Endothelial cell (in vitro differentiated cells): ENCODE data around the gene SCO1. TPM values are rescaled to one million over a fixed set of nuclear protein-coding genes. Genes with fewer than 3 reads are reported as not detected.

ENCODE experiments used
- DNase-seq: peaks from one replicate; pipeline ENCODE4 v3.0.0; 2021; ENCODE audit warnings: low spot score
- H3K27ac Mint-ChIP-seq: one replicate; pipeline ENCODE4 v1.8.0; 2021; ENCODE audit warnings: mixed read lengths, inconsistent platforms; ENCODE audit not compliant: unreplicated experiment
- H3K27me3 Mint-ChIP-seq: one replicate; pipeline ENCODE4 v1.8.0; 2021; ENCODE audit warnings: mild to moderate bottlenecking, moderate library complexity, mixed read lengths, inconsistent platforms; ENCODE audit not compliant: unreplicated experiment
- H3K36me3 Mint-ChIP-seq: one replicate; pipeline ENCODE4 v1.8.0; 2021; ENCODE audit warnings: mild to moderate bottlenecking, low read depth, mixed read lengths, inconsistent platforms; ENCODE audit not compliant: unreplicated experiment
- H3K4me1 Mint-ChIP-seq: one replicate; pipeline ENCODE4 v1.8.0; 2021; ENCODE audit warnings: mild to moderate bottlenecking, mixed read lengths, inconsistent platforms; ENCODE audit not compliant: unreplicated experiment
- H3K4me3 Mint-ChIP-seq: one replicate; pipeline ENCODE4 v1.8.0; 2021; ENCODE audit warnings: mild to moderate bottlenecking, mixed read lengths, inconsistent platforms; ENCODE audit not compliant: unreplicated experiment
- H3K9me3 Mint-ChIP-seq: one replicate; pipeline ENCODE4 v1.8.0; 2021; ENCODE audit warnings: mixed read lengths, inconsistent platforms; ENCODE audit not compliant: unreplicated experiment
- total RNA-seq: library from RNA; stranded (reverse); fragmentation: NEBNext Ultra II Directional; extraction: Animal tissue kit (Norgen Biotek cat#: 25700); gene quantifications from one replicate; pipeline ENCODE4 v1.2.1, GENCODE V29; 2021; ENCODE audit not compliant: unreplicated experiment
- TF ChIP-seq, protein P1 (sequence below): fragments of 200-600 bp; sonication (generic); IDR thresholded peaks from one replicate; pipeline ENCODE4 v1.5.0; 2021; ENCODE audit warnings: antibody characterized with exemption; ENCODE audit not compliant: unreplicated experiment

SCO1 gene
- total RNA-seq, 1 donor from 2014 or later = 24.0 TPM

DNA sequence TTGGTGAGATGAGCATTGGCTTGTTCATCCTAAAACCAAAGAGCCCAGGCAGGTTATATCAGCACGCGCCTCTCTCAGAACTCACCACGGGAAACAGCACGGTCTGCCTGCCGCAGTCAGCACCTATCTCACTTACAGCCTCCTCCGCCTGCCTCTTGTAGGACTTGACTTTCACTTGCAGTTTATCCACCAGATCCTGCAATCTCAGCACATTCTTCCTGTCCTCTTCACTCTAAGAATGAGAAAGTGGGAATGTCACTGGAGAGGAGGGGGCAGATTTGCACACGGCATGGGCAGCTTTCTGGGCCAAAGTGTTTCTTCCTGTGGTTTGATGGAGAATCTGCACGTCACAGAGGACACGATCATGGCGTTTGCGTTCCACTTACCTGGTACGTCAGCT lies 67.6 kb downstream of the SCO1 start:
- Mint-ChIP-seq H3K4me1 (peaks cover 6% of the 10 kb centered on the region), H3K27ac (no peak overlapping the region), H3K36me3 (peaks cover 9% of the 10 kb centered on the region), H3K27me3 (peaks cover 2% of the 10 kb centered on the region), H3K9me3 (no peaks in the 10 kb centered on the region), H3K4me3 (no peak overlapping the region)
- TF ChIP-seq, protein P1, sequence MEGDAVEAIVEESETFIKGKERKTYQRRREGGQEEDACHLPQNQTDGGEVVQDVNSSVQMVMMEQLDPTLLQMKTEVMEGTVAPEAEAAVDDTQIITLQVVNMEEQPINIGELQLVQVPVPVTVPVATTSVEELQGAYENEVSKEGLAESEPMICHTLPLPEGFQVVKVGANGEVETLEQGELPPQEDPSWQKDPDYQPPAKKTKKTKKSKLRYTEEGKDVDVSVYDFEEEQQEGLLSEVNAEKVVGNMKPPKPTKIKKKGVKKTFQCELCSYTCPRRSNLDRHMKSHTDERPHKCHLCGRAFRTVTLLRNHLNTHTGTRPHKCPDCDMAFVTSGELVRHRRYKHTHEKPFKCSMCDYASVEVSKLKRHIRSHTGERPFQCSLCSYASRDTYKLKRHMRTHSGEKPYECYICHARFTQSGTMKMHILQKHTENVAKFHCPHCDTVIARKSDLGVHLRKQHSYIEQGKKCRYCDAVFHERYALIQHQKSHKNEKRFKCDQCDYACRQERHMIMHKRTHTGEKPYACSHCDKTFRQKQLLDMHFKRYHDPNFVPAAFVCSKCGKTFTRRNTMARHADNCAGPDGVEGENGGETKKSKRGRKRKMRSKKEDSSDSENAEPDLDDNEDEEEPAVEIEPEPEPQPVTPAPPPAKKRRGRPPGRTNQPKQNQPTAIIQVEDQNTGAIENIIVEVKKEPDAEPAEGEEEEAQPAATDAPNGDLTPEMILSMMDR = no peak
- DNase-seq = no peak

DNA sequence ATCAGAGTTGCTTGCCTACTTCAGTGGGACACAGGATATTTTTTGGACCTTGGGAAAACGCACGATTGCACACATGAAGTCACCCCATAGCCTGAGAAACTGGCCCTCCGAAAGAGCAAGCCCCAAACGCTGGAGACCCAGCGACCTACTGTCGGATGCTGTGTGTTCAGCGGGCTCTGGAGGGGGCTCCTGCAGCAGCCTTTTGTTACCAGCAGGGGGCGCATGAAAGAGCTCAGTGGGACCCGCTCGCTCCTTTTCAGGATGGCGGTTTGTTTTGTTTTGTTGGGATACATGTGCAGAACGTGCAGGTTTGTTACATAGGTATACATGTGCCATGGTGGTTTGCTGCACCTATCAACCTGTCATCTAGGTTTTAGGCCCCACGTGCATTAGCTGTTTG lies 68.6 kb downstream of the SCO1 start:
- Mint-ChIP-seq H3K4me3 (no peak overlapping the region), H3K27ac (no peak overlapping the region), H3K9me3 (no peaks in the 10 kb centered on the region), H3K4me1 (peaks cover 6% of the 10 kb centered on the region), H3K27me3 (peaks cover 2% of the 10 kb centered on the region), H3K36me3 (peaks cover 9% of the 10 kb centered on the region)
- TF ChIP-seq, protein P1 = peak; percentile 82
- peak; percentile 47 for DNase-seq

DNA sequence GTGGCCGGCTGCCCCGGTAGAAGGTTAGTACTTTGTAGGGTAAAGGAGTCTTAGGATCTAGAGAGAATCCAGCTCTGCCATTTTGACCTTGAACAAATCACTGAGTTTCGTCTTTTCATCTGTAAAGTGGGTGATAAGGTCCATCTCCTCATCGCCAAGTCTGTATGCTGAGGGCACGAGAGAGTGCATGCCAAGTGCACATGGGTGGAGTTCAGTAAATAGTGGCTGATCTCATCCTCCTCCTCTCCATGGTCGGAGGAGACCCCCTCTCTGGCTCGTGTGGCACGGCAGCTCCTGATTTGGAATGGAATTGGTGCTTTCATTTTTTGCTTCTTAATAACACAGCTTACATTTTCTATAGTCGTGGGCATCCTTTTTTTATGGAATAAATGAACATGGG lies 70.9 kb downstream of the SCO1 start:
- TF ChIP-seq, protein P1 = no peak

DNA sequence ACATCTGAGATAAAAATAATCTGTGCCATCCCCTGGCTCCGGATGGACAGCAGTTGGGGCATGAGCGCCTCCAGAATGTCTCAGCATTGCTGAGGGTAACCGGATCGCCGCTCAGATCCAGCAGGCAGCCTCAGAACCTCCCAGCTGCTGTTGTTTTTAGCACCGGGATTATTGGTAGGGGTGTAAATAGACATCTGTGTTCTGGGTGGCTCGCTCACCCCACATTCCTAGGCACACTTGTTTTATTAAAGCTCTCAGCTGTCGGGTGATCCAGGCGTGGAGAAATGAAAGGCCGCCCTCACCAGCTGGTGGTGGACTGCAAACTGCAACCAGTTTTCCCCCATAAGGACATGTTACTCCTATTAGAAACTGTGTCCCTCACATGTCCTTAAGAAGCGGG lies 72.4 kb downstream of the SCO1 start:
- TF ChIP-seq, protein P1 = no peak
- Mint-ChIP-seq H3K4me3 (no peak overlapping the region), H3K4me1 (peaks cover 6% of the 10 kb centered on the region), H3K36me3 (peaks cover 5% of the 10 kb centered on the region), H3K27ac (no peak overlapping the region), H3K27me3 (peaks cover 5% of the 10 kb centered on the region), H3K9me3 (no peaks in the 10 kb centered on the region)
- no peak for DNase-seq

More for the DNA sequence above, 70.9 kb downstream of the SCO1 start:
- Mint-ChIP-seq H3K27me3 (peaks cover 7% of the 10 kb centered on the region), H3K4me1 (peaks cover 6% of the 10 kb centered on the region), H3K36me3 (peaks cover 9% of the 10 kb centered on the region), H3K9me3 (no peaks in the 10 kb centered on the region), H3K27ac (no peak overlapping the region), H3K4me3 (no peak overlapping the region)
- DNase-seq = no peak

DNA sequence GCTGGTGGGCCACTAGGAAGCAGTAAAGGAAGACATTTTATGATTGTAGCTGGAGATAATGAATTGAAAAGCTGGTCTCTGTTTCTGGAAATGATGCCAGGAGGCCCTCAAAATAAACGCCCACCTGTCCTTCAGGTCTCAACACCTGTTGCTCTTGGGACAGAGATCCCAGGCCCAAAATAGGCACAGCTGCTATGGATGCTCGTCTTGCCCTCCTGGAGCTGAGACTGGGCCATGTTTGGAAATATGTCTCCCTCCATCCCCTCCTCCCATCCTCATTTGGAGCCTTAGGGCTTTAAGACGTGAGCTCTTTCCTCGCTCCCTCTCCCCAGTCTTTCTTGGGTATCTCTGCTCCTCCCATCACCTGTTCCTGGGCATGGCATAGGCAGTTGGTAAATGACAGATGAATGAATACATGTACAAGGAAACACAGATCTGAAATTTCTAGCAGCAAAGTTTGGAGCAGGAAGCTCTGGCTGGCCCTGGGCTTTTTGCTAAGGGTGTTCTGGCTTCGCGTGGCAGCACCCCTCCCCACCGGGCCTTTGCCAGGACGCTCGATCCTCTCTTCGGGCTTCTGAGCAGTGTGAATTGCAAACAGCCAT lies 73.5 kb downstream of the SCO1 start:
- Mint-ChIP-seq H3K36me3 (no peaks in the 10 kb centered on the region), H3K27ac (no peak overlapping the region), H3K9me3 (no peaks in the 10 kb centered on the region), H3K27me3 (peaks cover 6% of the 10 kb centered on the region), H3K4me3 (no peak overlapping the region), H3K4me1 (peaks cover 6% of the 10 kb centered on the region)
- DNase-seq = no peak
- TF ChIP-seq, protein P1 = no peak
